HepG2 (cell line): ENCODE data around the gene CAVIN2. TPM values are rescaled to one million over a fixed set of nuclear protein-coding genes. Genes with fewer than 3 reads are reported as not detected.

ENCODE experiments used
- ATAC-seq: fragments of 200-7000 bp; cut with Tn5 transposase; 3 replicates; pipeline ENCODE4 v1.9.1; 2020; ENCODE audit warnings: mild to moderate bottlenecking, moderate library complexity
- BruUV-seq: library from RNA; stranded (reverse); fragments of 400-500 nt; replicated peaks from 2 replicates; lab custom pipeline; 2021; lab: Mats Ljungman, UMichigan
- CTCF ChIA-PET: fragments of 300-600 bp; formaldehyde crosslinking; extraction: SDS; loops from one replicate; lab custom pipeline; 2021; ENCODE audit warnings: low total read pairs, inconsistent platforms, low intra/inter-chr PET ratio; lab: Yijun Ruan, JAX
- POLR2A ChIA-PET: fragments of 350-600 bp; sonication (Branson Sonifier 250); formaldehyde crosslinking; loops from one replicate; lab custom pipeline; 2020; ENCODE audit warnings: antibody characterized with exemption, inconsistent platforms; lab: Yijun Ruan, JAX
- DNase-seq: peaks from one replicate; pipeline ENCODE4 v3.0.0-alpha.2; 2015; ENCODE audit warnings: low spot score
- FAIRE-seq: peaks from 3 replicates; lab custom pipeline; 2011; peaks lifted over from hg19 to GRCh38; lab: Jason Lieb, UNC
- H2AFZ ChIP-seq: one replicate; pipeline ENCODE4 v1.6.1; 2011; ENCODE audit warnings: low read length, inconsistent platforms
- H3K27ac ChIP-seq: fragments of 300-600 bp; 3 replicates; pipeline ENCODE4 v1.8.0; 2011; ENCODE audit warnings: mixed run types, mild to moderate bottlenecking, mixed read lengths, low read length, inconsistent platforms; ENCODE audit not compliant: insufficient read depth; ENCODE audit errors: extremely low read length
- H3K27me3 ChIP-seq, 2 experiments: fragments of 200-600 bp in 1 of 2; 2 replicates in 1 of 2; 3 replicates in 1 of 2; pipeline versions ENCODE4 v1.6.0 to v1.8.0; 2011; ENCODE audit warnings: low read length in 2 of 2, mild to moderate bottlenecking in 2 of 2, moderate library complexity in 2 of 2, inconsistent platforms in 1 of 2; ENCODE audit not compliant: insufficient read depth in 2 of 2, control insufficient read depth in 1 of 2
- H3K36me3 ChIP-seq, 2 experiments: fragments of 200-600 bp in 1 of 2; replicated peaks in 1 of 2; 2 replicates in 1 of 2; 3 replicates in 1 of 2; pipeline versions ENCODE4 v1.5.1 to v1.8.0; 2011; ENCODE audit warnings: low read length in 2 of 2, inconsistent platforms in 1 of 2; ENCODE audit not compliant: insufficient read depth in 2 of 2, control insufficient read depth in 1 of 2
- H3K4me1 ChIP-seq: 2 replicates; pipeline ENCODE4 v1.5.1; 2012; ENCODE audit warnings: low read length, inconsistent platforms; ENCODE audit not compliant: insufficient read depth
- H3K4me2 ChIP-seq: 2 replicates; pipeline ENCODE4 v1.6.0; 2011; ENCODE audit warnings: low read depth, low read length, inconsistent platforms
- H3K4me3 ChIP-seq, 3 experiments: fragments of 200-600 bp in 1 of 3; sonication (generic), shearing (Covaris generic) in 1 of 3; replicated peaks in 1 of 3; 2 replicates each; pipeline ENCODE4 v1.5.1; 2011 to 2016; ENCODE audit warnings: low read length in 3 of 3, inconsistent platforms in 2 of 3, low read depth in 2 of 3, mild to moderate bottlenecking in 2 of 3, control low read depth in 1 of 3, mixed read lengths in 1 of 3; ENCODE audit not compliant: insufficient read depth in 1 of 3
- H3K79me2 ChIP-seq: one replicate; pipeline ENCODE4 v1.6.1; 2011; ENCODE audit warnings: low read length, inconsistent platforms; ENCODE audit not compliant: insufficient read depth
- H3K9ac ChIP-seq: 2 replicates; pipeline ENCODE4 v1.6.0; 2011; ENCODE audit warnings: mild to moderate bottlenecking, low read depth, low read length, inconsistent platforms; ENCODE audit not compliant: insufficient read depth
- H3K9me3 ChIP-seq: 2 replicates; pipeline ENCODE4 v1.5.1; 2012; ENCODE audit warnings: mild to moderate bottlenecking, low read length
- H4K20me1 ChIP-seq: 2 replicates; pipeline ENCODE4 v1.6.0; 2011; ENCODE audit warnings: inconsistent platforms, mild to moderate bottlenecking, low read length, moderate library complexity; ENCODE audit not compliant: insufficient read depth
- CEBPB ChIP-seq: IDR thresholded peaks from 2 replicates; pipeline ENCODE4 v1.6.1; 2011; ENCODE audit warnings: low read depth, low read length, improper control_type of control experiment, borderline replicate concordance
- GABPB1 ChIP-seq: IDR thresholded peaks from 2 replicates; pipeline ENCODE4 v1.6.1; 2016; ENCODE audit warnings: mild to moderate bottlenecking, missing genetic modification reagents, moderate library complexity, missing compliant biosample characterization
- KLF13 ChIP-seq: sonication (generic); formaldehyde crosslinking; IDR thresholded peaks from 2 replicates; pipeline ENCODE4 v1.4.0; 2020; ENCODE audit warnings: mild to moderate bottlenecking, missing genetic modification reagents
- KMT2B ChIP-seq: IDR thresholded peaks from 2 replicates; pipeline ENCODE4 v1.6.1; 2016; ENCODE audit warnings: missing genetic modification reagents, missing compliant biosample characterization
- MEIS2 ChIP-seq: sonication (generic); formaldehyde crosslinking; IDR thresholded peaks from 2 replicates; pipeline ENCODE4 v1.9.0; 2021; ENCODE audit warnings: mild to moderate bottlenecking, missing genetic modification reagents
- RAD51 ChIP-seq: fragments of 450-650 bp; IDR thresholded peaks from 2 replicates; pipeline ENCODE4 v1.6.1; 2016; ENCODE audit warnings: borderline replicate concordance
- RXRB ChIP-seq: IDR thresholded peaks from 2 replicates; pipeline ENCODE4 v1.6.1; 2016; ENCODE audit warnings: borderline replicate concordance, missing genetic modification reagents, missing compliant biosample characterization
- TSC22D2 ChIP-seq: sonication (generic); formaldehyde crosslinking; IDR thresholded peaks from 2 replicates; pipeline ENCODE4 v1.5.1; 2020; ENCODE audit warnings: missing genetic modification reagents, mild to moderate bottlenecking, borderline replicate concordance
- ZBTB7A ChIP-seq: sonication (generic); formaldehyde crosslinking; IDR thresholded peaks from 2 replicates; pipeline ENCODE4 v1.8.0; 2022; ENCODE audit warnings: mild to moderate bottlenecking, missing genetic modification reagents
- ZBTB8A ChIP-seq: sonication (generic); formaldehyde crosslinking; IDR thresholded peaks from 2 replicates; pipeline ENCODE4 v1.4.0; 2020; ENCODE audit warnings: mild to moderate bottlenecking, low read depth, missing genetic modification reagents, borderline replicate concordance
- ZNF530 ChIP-seq: sonication (generic); formaldehyde crosslinking; IDR thresholded peaks from 2 replicates; pipeline ENCODE4 v1.5.0; 2020; ENCODE audit warnings: low read depth, mild to moderate bottlenecking, missing genetic modification reagents
- ZNF891 ChIP-seq: sonication (generic); formaldehyde crosslinking; IDR thresholded peaks from 2 replicates; pipeline ENCODE4 v1.5.0; 2020; ENCODE audit warnings: mild to moderate bottlenecking, missing genetic modification reagents
- WGBS: methylation state at CpG from one replicate; pipeline ENCODE4 v1.1.6; 2017; ENCODE audit warnings: low lambda C conversion rate; 5-methylcytosine and 5-hydroxymethylcytosine counted together
- in situ Hi-C: cut with HindIII; loops from 2 replicates; pipeline ENCODE4 v1.10.0; 2017; ENCODE audit warnings: low pct_unique_long_range_greater_than_20kb; ENCODE audit not compliant: extremely low pct_ligation_motif_present
- intact Hi-C: fragments of 100-400 bp; cut with micrococcal nuclease; formaldehyde crosslinking; loops from one replicate; pipeline ENCODE4 v1.10.0; 2022; ENCODE audit not compliant: unreplicated experiment
- polyA plus RNA-seq, 8 experiments: library from polyadenylated mRNA; depleted of rRNA in 3 of 8; stranded (reverse) in 7 of 8; unstranded in 1 of 8; fragments of >200 nt; fragmentation: Illumina TruSeq in 4 of 8; extraction: Trizol in 4 of 8; gene quantifications; 2 replicates each; pipeline versions ENCODE4 v1.2.1 to v1.2.3, GENCODE V29; 2011 to 2016; ENCODE audit warnings: low read depth in 4 of 8, missing spikeins in 1 of 8, mixed read lengths in 1 of 8; ENCODE audit not compliant: insufficient read depth in 1 of 8
- total RNA-seq, 5 experiments: library from RNA; depleted of rRNA; stranded (reverse); fragments of >200 nt; fragmentation: Illumina TruSeq; extraction: Trizol; gene quantifications; 2 replicates each; pipeline ENCODE4 v1.2.3, GENCODE V29; 2016; ENCODE audit warnings: low read depth in 1 of 5
- TF ChIP-seq, protein P1 (sequence below): sonication (generic); formaldehyde crosslinking; IDR thresholded peaks from 2 replicates; pipeline ENCODE4 v1.4.0; 2020; ENCODE audit warnings: missing genetic modification reagents
- TF ChIP-seq, protein P2 (sequence below): sonication (generic); formaldehyde crosslinking; IDR thresholded peaks from 2 replicates; pipeline ENCODE4 v1.4.0; 2020; ENCODE audit warnings: missing genetic modification reagents, borderline replicate concordance

The CAVIN2 gene
- total and polyA plus RNA-seq, 2 of the 13 experiments (the other 11 are each of a cell fraction or from before 2014, with no cell fraction given) = 7.6 to 38.8 TPM

DNA sequence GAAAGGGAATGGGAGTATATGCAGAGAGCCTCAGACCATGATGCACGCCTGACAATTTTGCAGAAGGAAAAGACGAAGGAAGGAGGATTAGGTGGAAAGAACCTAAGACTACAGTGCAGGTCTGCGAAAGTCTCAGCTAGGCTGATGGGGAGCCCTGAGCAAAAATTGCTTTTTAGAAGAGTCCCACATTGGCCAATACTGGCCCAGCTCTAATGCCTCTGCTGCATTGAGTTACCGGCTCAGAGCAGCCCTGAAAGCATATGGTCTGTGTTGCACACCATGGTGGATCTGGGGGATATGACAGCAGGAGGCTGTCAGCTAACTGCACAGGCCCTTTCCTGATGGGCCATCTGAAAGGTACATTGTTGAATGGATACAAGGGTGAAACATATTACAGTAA, 48.3 kb upstream of the CAVIN2 start:
- no peak; the same call in 2 of the 3 replicates for ATAC-seq
- no peak overlapping the region for H3K4me3 ChIP-seq

More for the DNA sequence above, 48.3 kb upstream of the CAVIN2 start:
- no peak for DNase-seq
- ChIA-PET CTCF (no interaction called here), POLR2A (no interaction called here)
- 82% methylated on average over 4 of the region's 4 CpGs for WGBS
- H3K9me3 ChIP-seq = no peaks in the 10 kb centered on the region
- H3K36me3 ChIP-seq = no peaks in the 10 kb centered on the region
- no peak overlapping the region for H3K9ac ChIP-seq
- no peaks in the 10 kb centered on the region for H4K20me1 ChIP-seq
- H3K27me3 ChIP-seq = no peaks in the 10 kb centered on the region
- in situ Hi-C loops = no loop called here
- TF ChIP-seq ZNF530 (CRISPR knock-in tag) (no peak), CEBPB (no peak), ZNF891 (no peak), TSC22D2 (no peak), GABPB1 (CRISPR knock-in tag) (no peak), RXRB (CRISPR knock-in tag) (no peak), ZBTB7A (CRISPR knock-in tag) (no peak), RAD51 (no peak), KMT2B (no peak), MEIS2 (CRISPR knock-in tag) (no peak), KLF13 (no peak), ZBTB8A (CRISPR knock-in tag) (no peak)
- TF ChIP-seq, protein P1, sequence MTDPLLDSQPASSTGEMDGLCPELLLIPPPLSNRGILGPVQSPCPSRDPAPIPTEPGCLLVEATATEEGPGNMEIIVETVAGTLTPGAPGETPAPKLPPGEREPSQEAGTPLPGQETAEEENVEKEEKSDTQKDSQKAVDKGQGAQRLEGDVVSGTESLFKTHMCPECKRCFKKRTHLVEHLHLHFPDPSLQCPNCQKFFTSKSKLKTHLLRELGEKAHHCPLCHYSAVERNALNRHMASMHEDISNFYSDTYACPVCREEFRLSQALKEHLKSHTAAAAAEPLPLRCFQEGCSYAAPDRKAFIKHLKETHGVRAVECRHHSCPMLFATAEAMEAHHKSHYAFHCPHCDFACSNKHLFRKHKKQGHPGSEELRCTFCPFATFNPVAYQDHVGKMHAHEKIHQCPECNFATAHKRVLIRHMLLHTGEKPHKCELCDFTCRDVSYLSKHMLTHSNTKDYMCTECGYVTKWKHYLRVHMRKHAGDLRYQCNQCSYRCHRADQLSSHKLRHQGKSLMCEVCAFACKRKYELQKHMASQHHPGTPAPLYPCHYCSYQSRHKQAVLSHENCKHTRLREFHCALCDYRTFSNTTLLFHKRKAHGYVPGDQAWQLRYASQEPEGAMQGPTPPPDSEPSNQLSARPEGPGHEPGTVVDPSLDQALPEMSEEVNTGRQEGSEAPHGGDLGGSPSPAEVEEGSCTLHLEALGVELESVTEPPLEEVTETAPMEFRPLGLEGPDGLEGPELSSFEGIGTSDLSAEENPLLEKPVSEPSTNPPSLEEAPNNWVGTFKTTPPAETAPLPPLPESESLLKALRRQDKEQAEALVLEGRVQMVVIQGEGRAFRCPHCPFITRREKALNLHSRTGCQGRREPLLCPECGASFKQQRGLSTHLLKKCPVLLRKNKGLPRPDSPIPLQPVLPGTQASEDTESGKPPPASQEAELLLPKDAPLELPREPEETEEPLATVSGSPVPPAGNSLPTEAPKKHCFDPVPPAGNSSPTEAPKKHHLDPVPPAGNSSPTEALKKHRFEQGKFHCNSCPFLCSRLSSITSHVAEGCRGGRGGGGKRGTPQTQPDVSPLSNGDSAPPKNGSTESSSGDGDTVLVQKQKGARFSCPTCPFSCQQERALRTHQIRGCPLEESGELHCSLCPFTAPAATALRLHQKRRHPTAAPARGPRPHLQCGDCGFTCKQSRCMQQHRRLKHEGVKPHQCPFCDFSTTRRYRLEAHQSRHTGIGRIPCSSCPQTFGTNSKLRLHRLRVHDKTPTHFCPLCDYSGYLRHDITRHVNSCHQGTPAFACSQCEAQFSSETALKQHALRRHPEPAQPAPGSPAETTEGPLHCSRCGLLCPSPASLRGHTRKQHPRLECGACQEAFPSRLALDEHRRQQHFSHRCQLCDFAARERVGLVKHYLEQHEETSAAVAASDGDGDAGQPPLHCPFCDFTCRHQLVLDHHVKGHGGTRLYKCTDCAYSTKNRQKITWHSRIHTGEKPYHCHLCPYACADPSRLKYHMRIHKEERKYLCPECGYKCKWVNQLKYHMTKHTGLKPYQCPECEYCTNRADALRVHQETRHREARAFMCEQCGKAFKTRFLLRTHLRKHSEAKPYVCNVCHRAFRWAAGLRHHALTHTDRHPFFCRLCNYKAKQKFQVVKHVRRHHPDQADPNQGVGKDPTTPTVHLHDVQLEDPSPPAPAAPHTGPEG (CRISPR knock-in tag) = no peak
- TF ChIP-seq, protein P2, sequence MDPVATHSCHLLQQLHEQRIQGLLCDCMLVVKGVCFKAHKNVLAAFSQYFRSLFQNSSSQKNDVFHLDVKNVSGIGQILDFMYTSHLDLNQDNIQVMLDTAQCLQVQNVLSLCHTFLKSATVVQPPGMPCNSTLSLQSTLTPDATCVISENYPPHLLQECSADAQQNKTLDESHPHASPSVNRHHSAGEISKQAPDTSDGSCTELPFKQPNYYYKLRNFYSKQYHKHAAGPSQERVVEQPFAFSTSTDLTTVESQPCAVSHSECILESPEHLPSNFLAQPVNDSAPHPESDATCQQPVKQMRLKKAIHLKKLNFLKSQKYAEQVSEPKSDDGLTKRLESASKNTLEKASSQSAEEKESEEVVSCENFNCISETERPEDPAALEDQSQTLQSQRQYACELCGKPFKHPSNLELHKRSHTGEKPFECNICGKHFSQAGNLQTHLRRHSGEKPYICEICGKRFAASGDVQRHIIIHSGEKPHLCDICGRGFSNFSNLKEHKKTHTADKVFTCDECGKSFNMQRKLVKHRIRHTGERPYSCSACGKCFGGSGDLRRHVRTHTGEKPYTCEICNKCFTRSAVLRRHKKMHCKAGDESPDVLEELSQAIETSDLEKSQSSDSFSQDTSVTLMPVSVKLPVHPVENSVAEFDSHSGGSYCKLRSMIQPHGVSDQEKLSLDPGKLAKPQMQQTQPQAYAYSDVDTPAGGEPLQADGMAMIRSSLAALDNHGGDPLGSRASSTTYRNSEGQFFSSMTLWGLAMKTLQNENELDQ (CRISPR knock-in tag) = no peak
- TF ChIP-seq, all 625 proteins: peak for 0
- intact Hi-C loops = no loop called here
- Histone ChIP-seq H3K4me2 (no peak overlapping the region), H3K4me1 (peaks cover 4% of the 10 kb centered on the region; the same call in 1 of the 2 replicates), H2AFZ (no peak overlapping the region), H3K27ac (no peak overlapping the region), H3K79me2 (no peaks in the 10 kb centered on the region)
- BruUV-seq = no TSS peak
- FAIRE-seq = no peak
